SU-DHL-6 (cell line): ENCODE data around the gene CD6.

Experiments used
- EZH2phosphoT487 ChIP-seq: fragments of 200-600 bp; sonication (generic), shearing (Covaris generic); conservative IDR thresholded peaks from 2 replicates; pipeline ENCODE4 v1.6.1; 2018; ENCODE audit warnings: mild to moderate bottlenecking, antibody characterized with exemption, low read length, moderate library complexity, mixed read lengths
- TF ChIP-seq, protein P1 (sequence below): fragments of 200-600 bp; sonication (generic); IDR thresholded peaks from one replicate; pipeline ENCODE4 v1.5.1; 2017; ENCODE audit warnings: antibody characterized with exemption, mild to moderate bottlenecking, low read length, moderate library complexity; ENCODE audit not compliant: insufficient read depth, poor library complexity, severe bottlenecking

DNA sequence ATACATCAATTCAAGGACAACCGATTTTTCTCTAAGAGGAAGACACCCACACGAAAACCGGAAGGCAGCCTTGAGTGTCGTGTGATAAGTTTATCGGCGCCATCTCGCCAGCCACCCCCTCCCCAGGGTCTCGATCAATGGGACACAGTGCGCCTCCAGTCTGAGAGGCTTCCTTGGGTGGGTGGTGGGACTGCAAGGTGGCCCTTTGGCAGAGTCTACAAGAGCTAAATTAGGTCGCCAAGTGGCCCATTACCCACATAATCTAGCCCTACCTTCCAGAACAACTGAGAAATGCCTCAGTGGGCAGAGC is 64.0 kb downstream of the CD6 start:
- TF ChIP-seq EZH2phosphoT487: no peak
- TF ChIP-seq, protein P1, sequence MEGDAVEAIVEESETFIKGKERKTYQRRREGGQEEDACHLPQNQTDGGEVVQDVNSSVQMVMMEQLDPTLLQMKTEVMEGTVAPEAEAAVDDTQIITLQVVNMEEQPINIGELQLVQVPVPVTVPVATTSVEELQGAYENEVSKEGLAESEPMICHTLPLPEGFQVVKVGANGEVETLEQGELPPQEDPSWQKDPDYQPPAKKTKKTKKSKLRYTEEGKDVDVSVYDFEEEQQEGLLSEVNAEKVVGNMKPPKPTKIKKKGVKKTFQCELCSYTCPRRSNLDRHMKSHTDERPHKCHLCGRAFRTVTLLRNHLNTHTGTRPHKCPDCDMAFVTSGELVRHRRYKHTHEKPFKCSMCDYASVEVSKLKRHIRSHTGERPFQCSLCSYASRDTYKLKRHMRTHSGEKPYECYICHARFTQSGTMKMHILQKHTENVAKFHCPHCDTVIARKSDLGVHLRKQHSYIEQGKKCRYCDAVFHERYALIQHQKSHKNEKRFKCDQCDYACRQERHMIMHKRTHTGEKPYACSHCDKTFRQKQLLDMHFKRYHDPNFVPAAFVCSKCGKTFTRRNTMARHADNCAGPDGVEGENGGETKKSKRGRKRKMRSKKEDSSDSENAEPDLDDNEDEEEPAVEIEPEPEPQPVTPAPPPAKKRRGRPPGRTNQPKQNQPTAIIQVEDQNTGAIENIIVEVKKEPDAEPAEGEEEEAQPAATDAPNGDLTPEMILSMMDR: no peak
